Activated naive CD4-positive, alpha-beta T cell treated with anti-CD3 and anti-CD28 coated beads, Interleukin-2, amount 50 U/mL, for 16 hours (primary cell): ENCODE measurements around the gene WIZ.

ENCODE experiments used
- DNase-seq: peaks from one replicate; pipeline ENCODE4 v3.0.0-alpha.2; 2020

WIZ gene

DNA sequence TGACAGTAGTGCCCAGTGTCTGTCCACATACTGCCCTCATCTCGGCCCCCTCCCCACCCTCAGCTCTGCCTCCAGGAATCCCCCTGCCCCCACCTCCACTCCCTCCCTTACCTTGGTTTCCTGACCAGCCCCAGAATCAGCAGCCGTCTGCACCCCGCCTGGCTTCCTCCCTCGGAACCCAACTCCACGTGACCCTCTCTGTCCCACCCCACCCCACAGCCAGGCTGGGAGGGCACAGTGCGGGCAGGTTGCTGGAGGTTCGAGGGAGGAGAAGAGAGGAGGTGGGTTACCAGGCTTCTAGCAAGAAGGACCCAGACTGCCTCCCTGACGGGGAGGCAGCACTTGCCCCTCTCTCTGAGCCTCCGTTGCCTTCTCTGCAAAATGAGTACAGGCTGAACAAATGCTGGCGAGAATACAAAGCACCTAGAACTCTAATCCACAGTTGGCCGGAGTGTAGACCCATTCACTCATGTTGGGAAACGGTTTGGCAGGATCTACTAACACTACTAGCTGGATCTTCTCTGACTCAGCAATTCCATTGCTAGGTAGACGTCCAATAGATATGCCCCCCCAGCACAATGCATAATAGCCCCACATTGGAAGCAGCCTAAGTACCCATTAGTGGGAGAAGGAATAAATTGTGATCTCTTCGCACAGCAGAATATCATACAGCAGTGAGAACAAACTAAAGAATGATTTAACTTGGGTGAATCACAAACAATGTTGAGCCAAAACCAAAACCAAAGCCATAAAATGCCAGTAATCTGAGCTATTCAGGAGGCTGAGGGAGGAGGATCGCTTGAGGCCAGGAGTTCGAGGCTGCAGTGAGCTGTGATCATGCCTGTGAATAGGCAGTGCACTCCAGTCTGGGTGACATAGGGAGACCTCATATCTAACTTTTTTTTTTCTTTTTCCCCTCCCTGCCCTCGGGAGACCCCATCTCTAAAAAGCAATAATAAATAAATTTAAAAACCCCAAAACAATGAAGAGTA lies 14.9 kb upstream of the WIZ start, which contains the start of gene RASAL3:
RASAL3 (minus strand) TSS at position 151 of the 992 bp plus-strand sequence. CDS start 186 bp downstream, outside the sequence.
- peak; percentile 51 for DNase-seq

DNA sequence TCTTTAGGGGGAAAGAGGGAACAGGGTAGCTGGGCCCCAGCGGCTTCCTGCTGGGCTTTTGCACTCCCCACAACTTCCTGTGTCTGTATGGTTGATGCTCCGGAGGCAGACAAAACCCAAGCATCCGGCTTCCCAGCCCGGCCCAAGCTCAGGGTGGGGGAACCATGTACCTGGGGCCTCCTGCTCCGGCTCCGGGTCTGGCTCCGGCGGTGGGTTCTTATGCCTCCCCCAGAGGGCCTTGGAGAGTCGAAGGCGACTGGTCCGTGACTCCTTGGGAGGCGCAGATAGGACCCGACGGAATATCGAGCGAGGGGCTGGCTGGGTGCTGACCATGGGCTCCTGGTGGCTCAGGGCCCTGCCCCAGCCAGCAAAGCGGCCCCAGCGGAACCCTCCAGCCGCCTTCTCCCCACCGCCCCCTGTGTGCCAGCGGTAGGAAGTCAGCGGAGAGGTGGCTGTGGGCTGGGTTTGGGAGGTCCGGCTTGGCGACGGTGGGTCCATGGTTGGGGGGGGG lies 14.2 kb upstream of the WIZ start:
- peak; percentile 73 for DNase-seq

DNA sequence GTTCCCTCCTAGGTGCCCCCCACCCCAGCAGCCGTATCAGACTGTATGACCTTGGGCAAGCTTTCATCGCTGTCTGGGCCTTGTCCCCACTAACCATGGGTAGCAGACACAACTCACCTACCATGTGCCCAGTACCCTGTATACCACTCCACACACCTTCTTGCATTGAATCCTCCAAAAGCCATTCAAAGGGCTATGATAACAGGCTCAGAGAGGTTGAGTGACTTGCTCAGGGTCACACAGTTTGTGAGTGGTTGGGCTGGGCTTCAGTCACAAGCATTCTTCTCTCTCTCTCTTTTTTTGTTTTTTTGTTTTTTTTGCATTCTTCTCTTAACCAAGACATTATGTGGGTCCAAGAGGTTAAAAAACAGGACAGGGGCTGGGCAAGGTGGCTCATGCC lies 11.9 kb upstream of the WIZ start:
- no peak for DNase-seq

DNA sequence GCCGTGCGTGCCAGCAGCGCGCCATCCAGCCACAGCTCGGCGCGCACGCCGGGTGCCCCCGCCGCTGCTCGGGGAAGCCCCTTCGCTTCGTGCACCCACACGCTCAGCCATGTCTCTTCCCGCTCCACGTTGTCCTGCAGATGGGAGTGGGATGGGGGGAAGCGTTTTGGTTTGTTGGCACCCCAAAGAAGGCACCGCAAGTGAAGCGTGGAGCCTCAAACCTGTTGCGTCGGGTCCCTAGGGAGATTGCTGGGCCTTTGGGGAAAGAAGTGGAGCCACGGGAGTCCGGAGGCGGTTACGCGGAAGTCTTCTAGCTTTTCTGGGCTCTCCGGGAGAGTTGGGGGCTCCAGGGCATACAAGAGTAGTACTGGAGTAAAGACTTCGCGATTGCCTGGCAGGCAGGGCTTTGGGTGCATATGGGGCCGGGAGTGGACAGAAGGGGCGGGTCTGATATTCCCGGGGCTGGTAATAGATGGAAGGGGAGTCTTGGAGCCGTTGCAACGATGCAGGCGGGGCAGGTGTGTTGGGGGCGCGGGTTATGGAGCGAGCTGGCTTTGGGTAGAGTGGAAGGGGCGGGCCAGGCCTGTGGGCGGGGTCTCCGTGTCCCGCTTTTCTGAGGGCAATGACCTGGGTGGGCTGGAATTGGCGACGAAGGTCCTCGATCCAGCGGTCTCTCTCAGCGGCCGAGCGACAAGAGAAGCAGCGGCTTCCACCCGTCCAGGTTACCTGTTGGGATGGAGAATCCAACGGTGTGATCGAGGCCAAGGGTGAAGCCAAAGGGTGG lies 8.1 kb upstream of the WIZ start:
- DNase-seq = no peak

DNA sequence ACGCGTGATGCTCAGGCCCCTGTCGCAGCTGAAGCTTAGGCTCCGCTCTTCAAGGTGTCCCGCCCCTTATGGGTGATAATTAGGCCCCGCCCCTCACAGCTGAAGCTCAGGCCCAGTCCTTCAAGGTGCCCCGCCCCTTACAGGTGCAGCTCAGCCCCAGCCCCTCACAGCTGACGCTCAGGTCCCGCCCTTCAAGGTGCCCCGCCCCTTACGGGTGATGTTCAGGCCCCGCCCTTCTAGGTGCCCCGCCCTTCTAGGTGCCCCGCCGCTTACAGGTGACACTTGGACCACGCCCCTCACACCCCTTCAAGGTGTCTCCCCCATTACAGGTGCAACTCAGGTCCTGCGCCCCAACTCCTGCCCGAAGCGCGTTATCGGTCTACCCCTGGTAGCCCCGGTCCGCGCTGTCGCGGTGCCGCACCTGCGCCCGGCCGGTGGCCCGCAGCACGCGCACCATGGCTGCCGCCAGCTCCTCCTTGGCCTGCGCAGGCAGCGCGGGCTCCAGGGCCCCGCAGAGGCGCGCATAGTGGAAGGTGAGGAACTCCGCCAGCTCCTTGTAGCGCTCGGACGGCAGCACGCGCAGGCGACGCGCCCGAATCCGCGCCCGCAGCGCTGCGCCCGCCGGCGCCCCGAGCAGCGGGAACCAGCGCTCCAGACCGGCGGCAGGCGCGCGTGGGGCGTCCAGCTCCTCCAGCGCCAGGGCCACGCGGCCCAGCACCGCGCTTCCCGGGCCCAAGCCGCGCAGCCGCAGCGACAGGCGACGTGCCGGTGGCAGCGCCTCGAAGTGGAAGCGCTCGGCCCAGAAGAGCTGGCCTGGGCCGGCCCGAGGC lies 7.3 kb upstream of the WIZ start:
- DNase-seq = no peak

DNA sequence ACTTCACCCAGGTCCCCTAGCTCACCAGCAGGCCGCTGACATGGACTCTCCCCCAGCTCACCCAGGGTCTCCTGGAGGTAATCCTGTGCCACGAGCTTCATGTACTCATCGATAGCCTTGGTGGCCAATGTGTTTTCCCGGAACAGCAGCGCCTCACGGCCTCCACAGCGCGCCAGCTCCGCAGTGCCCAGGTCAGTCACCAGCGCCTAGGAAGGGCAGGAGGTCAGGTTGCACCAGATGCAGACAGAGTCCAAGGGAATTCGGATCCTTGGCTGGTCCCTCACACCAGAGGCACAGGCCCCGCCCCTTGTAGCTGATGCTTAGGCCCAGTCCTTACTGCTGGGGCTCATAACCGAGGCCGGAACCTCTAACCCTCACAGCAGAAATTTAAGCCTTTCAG lies 6.7 kb upstream of the WIZ start:
- no peak for DNase-seq

DNA sequence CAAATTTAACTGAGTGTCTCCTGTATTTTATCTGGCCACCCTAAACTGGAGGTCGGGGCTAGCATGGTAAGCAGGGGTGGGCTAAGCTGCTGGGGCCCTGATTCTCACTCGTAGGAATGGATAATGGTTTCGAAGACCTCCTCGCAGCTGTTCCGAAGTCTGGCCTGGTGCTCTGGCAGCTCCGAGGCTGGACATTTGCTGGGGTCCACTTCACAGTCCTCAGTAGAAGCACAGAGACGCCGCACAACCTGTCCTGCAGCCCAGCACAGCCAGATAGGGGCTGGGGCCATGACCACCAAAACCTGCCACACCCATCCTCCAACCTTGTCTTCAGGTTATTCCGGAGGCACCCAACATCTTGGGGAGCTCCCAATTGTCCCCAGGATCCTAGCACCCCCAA lies 6.2 kb upstream of the WIZ start:
- DNase-seq = no peak

DNA sequence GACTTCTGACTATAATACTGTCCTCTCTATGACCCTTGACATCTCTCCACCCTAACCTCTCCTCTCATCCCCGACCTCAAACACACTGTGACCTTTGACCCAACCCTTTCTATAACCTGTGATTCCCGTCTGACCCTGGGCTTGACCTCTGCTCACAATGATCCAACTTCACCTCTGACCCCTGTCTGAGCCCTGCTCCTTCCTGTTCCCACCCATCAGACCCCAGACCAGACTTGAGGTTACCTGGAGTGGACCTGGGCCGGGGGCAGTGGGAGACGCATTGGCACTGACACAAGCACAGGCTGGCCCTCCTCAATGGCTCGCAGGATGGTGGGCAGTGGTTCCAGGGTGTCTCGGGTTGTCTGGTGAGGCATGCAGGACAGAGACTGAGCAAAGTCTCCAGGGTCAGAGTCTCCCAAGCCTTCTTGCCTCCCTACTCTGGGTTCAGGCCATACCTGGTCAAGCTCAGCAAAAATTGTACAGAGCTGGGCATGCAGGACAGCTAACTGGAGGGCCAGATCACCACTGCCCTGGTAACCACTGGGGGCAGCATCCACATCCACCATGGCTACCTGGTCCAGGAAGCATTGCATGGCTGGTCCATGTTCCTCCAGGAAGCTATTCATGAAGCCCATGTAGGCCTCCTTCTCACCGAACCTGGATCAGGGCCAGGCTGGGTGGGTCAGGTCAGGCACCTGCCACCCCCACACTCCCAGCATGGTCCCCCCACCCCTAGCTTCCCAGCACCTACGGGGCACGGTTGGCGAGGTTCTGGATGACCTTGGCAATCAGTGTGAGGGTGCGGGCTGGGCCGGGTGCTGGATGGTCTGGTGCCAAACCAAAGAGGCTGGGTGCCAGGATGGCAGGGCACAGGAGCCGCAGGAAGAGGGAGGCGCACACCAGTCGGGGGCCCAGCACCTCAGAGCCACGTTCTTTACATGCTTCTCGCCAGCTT lies 4.4 kb upstream of the WIZ start:
- no peak for DNase-seq

DNA sequence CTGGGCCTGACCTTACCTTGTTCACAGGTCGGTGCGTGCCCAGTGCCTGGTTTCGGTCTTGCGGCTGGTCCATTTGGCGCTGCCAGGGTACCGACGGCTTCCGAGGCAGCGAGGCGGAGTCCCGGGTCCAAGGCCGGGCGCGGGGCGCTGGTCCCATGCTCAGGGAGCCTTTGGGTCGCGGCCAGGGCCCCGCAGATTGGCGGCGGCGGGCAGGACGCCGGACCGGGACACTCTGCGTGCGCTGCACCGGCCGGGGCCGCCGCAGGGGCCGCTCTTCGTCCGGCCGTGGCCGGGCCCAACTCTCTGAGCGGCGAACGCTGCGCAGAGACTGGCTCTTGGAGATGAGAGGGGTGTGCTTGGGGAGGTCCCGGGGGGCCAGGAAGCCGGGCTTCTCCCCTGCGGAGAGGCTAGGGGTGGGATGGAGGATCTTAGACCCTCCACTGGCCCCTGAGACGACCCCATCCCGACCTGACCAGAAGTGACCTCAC lies 3.4 kb upstream of the WIZ start:
- no peak for DNase-seq

DNA sequence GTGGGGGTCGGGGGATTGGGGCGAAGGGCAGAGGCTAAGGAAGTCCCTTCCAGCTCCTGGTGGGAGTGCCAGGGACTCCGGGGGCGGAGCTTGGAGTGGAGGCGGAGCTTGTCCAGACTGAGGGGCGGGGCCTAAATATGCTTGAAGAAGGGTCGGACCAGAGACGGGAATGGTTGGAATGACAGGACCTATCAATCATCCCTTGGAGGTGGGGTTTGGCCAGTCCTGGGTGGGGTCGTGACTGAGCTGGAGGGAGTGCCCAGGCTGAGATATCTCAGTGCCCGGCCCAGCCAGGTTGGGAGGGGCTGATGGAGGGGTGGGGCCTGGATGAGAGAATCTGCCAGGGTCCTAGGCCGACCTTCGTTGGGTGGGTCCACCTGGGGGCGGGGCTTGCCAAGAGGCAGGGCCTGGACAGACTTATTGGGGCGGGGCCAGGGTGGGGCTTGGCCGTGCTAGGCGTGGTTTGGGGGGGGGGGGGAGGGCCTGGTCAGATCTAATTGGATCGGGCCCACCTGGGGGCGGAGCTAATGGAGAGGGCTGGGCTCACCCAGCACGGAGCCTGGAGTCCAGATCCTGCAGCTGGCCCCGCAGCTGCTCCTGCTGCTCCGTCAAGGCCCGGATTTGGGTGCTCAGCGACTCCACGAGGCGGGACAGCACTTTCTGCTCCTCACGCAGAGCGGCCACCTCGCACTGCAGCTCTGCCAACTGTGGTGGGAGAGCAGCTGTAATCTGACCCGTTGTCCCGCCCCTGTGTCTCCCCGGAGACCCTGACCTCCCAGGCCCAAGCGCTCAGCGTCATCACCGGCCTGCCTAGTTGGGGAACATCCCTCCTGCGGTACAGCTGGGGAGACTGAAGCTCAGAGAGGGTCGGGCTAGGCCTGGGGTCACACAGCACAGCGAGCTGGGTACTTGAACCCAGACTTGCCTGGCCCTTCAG lies 2.6 kb upstream of the WIZ start:
- no peak for DNase-seq

DNA sequence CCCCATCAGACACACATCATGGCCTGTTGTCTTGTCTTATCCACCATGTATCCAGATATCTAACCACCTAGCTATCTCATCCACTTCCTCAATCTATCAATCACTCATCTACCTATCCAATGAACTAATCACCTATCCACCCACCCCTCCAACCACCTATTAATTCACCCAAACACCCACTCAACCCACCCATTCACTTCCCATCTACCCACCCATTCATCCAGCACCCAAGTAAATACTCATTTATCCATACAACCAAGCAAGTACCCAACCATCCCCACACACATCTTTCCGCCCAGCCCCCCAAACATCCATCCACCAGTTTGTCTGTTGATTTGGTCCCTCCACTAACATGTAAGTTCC lies 753 bp upstream of the WIZ start:
- no peak for DNase-seq

DNA sequence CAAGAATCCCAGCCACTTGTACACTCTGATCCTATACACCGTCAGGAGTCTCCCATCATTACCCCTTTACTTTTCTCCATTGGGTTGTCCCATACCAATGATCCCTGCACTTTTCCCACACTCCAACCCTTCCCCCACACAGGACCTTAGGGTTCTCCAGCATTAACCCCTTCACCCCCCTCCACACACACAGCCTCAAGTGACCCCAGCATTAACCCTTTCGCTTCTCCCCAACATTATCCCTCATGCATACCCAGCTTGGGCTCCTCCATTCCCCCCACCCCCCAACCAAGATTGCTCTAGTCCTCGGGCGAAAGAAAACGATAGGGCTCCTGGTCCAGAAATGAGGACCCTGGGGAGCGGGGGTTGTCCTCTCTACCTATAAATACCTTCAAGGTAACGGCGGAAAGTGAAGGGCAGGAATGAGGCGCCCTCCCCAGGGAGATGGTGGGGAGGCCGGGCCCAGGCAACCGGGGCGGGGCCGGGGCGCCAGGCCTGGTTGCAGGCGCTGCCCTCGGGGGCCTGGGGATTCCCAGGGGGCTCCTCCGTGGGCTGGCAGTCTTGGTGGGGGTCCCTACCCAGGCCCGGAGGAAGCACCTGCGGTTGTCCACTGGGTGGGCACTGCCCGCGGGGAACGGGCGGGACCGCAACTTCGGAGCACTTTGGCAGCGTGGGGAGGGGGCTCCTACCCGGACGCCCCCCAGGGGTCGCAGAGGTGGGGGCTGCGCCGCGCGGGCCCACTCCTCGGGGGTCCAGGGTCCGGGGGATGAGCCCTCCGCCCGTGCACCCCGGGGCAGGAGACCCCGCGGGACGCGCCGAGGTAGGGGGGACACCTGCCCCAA lies 757 bp downstream of the WIZ start:
- no peak for DNase-seq

DNA sequence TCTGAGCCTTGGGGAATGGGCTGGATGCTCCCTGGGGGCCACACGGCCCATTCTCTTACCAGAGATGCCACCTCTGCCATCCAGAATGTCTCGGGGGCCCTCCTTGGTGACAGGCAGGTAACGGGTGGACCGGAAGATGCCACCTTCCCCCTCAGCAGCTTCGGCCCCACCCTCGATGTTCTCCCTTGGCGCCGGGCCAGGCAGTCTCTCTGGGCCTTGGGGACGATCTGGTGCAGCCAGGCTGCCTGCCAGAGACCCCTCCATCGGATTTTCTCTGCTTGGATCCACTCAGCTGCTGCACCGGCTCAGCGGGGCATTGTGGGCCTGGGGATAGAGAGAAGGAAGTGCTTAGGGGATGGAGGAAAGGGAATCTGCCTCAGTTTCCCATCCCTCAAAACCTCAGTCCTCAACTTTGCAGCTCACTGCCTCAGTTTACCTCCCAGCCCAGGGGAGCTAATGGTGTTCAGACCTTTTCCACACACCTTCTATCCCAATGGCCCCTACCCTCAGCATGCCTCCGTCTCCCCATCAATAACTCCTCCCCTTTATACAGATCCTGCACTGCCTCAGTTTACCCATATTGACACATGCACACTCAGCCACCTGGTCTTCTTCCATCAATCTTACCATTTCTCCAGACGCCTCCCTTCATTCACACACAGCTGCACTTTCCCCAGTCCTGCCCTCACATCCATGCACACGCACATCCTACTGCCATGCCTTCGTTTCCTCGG lies 1.5 kb downstream of the WIZ start:
- no peak for DNase-seq

DNA sequence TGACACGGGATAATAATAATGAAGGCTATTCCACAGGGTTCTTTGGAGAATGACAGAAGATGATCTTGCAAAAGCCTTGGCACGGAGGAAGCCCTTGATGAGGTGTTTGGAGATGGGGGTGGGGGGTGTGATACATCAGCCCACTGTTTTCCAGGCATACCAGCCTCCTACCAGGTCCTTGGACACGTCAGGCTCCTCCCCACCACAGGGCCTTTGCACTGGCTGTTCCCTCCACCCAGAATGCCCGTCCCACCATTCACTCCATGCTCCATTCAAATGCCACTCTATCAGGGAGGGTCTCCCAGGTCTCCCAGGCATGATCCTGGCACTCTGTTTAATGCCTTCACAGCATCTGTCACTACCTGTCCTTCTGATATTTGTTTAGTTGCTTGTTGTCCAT lies 2.7 kb downstream of the WIZ start:
- DNase-seq = no peak

DNA sequence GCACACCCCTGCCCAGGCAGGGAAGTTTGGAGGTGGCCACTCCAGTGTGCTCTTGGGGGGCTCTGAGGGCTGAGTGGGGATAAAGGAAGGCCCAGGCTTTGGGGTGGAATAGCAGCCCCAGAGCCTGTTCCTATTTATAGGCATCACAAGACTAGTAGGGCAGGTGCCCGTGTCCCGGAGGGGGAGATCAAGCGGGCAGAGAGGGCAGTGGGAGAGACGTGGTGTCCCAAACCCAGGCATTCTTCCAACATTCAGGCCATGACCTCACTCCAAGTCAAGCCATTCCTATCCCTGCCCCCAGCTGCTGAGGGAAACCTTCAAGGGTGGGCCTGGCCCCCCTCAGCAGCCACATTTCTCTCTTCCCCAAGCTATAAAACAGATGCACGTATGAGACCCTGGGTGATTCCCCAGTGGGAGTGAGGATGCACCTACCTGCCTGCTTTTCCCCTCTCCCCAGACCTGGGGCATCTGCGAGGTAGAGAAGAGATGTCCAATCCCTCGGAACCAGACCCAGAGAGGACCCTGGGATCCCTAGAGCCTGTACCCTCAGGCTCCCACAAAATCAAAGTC lies 3.9 kb downstream of the WIZ start:
- no peak for DNase-seq

DNA sequence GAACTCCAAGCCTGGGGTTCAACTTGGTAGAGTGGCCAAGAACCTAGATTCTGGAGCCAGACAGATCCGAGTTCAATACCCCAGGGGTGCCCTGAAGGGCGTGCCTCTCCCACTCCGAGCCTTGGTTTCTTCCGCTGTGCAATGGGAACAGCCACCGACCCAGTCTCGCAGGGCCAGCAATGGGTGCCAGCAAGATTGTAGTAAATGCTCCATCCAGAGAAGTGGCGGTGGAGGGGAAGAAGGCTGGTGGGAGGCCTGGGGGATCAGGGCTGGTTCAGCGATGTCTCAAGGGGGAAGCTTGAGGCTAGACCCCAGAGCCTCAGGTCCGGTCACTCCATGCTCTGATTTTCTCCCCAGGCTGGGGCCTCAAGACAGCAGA lies 4.5 kb downstream of the WIZ start:
- no peak for DNase-seq

DNA sequence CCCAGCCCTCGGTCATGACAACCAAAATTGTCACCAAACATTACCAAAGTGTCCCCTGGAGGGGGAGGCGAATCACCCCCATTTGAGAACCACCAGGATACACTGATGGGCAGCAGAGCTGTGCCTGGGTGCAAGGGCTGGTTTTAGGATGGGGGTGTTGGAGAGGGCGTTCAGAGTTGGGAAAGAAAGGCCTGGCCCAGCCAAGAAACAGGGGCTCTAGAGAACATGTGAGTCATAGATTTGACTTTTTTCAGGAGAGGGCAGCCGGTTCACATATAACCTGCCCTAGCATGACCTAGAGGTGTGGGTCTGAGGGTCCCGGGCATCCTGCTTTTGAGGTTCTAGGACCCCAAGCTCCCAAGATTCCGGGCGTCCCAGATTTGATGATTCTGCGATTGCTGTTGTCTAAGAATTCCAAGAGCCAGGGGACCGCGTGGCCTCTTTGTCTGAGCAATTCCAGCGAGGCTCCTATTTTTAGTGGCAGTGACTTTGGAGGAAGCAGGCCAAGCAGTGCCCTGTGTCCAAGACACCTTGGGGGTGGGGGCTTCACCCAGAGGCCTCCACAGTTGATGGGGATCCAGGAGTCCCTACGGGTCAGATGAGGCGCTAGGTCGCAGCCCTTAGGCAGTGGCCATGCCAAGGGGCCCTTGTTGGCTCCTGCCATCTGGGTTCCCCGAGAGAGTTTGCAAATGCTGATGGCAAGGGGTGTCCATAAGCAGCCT lies 5.1 kb downstream of the WIZ start:
- DNase-seq = no peak

DNA sequence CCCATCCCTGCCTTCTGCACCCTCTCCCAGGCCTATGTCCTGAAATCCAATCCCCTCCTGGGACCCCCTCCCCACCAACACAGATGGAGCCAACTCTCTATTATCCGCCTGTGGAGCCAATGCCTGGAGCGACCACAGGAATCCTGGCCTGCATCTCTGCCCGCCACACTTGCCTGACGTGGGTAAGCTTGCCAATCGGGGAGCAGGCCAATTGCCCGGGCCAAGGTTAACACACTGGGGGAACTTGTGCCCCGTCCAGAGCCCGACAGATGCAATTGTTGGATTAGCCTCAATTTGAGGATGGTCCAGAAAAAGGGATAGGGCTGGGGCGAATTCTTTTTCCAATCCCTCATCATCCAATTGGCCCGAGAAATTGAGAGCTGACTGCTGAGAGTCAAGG lies 5.9 kb downstream of the WIZ start:
- DNase-seq = no peak
